Keratinocyte (primary cell): ENCODE measurements around the gene TMC1. TPM values are rescaled to one million over a fixed set of nuclear protein-coding genes. Genes with fewer than 3 reads are reported as not detected.

Source experiments
- DNase-seq: peaks from one replicate; pipeline ENCODE4 v3.0.0-alpha.2; 2011; ENCODE audit warnings: low read depth, missing footprints, low spot score
- FAIRE-seq: peaks from 2 replicates; lab custom pipeline; 2011; peaks lifted over from hg19 to GRCh38; lab: Jason Lieb, UNC
- H2AFZ ChIP-seq: 2 replicates; pipeline ENCODE4 v1.6.0; 2012; ENCODE audit warnings: low read length, control low read depth, inconsistent platforms; ENCODE audit not compliant: control insufficient read depth
- H3K27ac ChIP-seq: 2 replicates; pipeline ENCODE4 v1.5.1; 2011; ENCODE audit warnings: low read length; ENCODE audit not compliant: control insufficient read depth, insufficient read depth
- H3K27me3 ChIP-seq: 3 replicates; pipeline ENCODE4 v1.6.0; 2011; ENCODE audit warnings: low read length; ENCODE audit not compliant: control insufficient read depth, insufficient read depth; ENCODE audit errors: extremely low read depth
- H3K36me3 ChIP-seq, 2 experiments: 2 replicates in 1 of 2; 3 replicates in 1 of 2; pipeline ENCODE4 v1.5.1; 2011; ENCODE audit warnings: low read length in 2 of 2, mild to moderate bottlenecking in 1 of 2; ENCODE audit not compliant: control insufficient read depth in 2 of 2, insufficient read depth in 2 of 2; ENCODE audit errors: extremely low read depth in 1 of 2
- H3K4me1 ChIP-seq: 3 replicates; pipeline ENCODE4 v1.5.1; 2011; ENCODE audit warnings: low read length; ENCODE audit not compliant: control insufficient read depth, insufficient read depth; ENCODE audit errors: extremely low read depth
- H3K4me2 ChIP-seq: 3 replicates; pipeline ENCODE4 v1.6.0; 2011; ENCODE audit warnings: low read depth, low read length; ENCODE audit not compliant: control insufficient read depth, insufficient read depth; ENCODE audit errors: extremely low read depth
- H3K4me3 ChIP-seq, 3 experiments: fragments of 200-600 bp in 1 of 3; sonication (generic) in 1 of 3; 2 replicates in 2 of 3; 3 replicates in 1 of 3; pipeline ENCODE4 v1.5.1; 2011 to 2016; ENCODE audit warnings: low read length in 3 of 3, mild to moderate bottlenecking in 3 of 3, control low read depth in 2 of 3, inconsistent platforms in 1 of 3, low read depth in 1 of 3, mixed read lengths in 1 of 3, mixed run types in 1 of 3, moderate library complexity in 1 of 3; ENCODE audit not compliant: control insufficient read depth in 2 of 3, insufficient read depth in 2 of 3; ENCODE audit errors: extremely low read depth in 1 of 3
- H3K79me2 ChIP-seq: 2 replicates; pipeline ENCODE4 v1.6.0; 2012; ENCODE audit warnings: low read length; ENCODE audit not compliant: control insufficient read depth, insufficient read depth
- H3K9ac ChIP-seq: 3 replicates; pipeline ENCODE4 v1.6.0; 2011; ENCODE audit warnings: low read length; ENCODE audit not compliant: control insufficient read depth, insufficient read depth; ENCODE audit errors: extremely low read depth
- H3K9me1 ChIP-seq: 3 replicates; pipeline ENCODE4 v1.6.0; 2011; ENCODE audit warnings: low read length; ENCODE audit not compliant: control insufficient read depth, insufficient read depth; ENCODE audit errors: extremely low read depth
- H3K9me3 ChIP-seq: 2 replicates; pipeline ENCODE4 v1.5.1; 2012; ENCODE audit warnings: low read depth, low read length; ENCODE audit not compliant: control insufficient read depth
- H4K20me1 ChIP-seq: 3 replicates; pipeline ENCODE4 v1.6.0; 2011; ENCODE audit warnings: low read length; ENCODE audit not compliant: control insufficient read depth, insufficient read depth; ENCODE audit errors: extremely low read depth
- CTCF ChIP-seq, 3 experiments: IDR thresholded peaks in 1 of 3; conservative IDR thresholded peaks in 1 of 3; optimal IDR thresholded peaks in 1 of 3; 2 replicates in 2 of 3; 3 replicates in 1 of 3; pipeline versions ENCODE3 to v1.5.1; 2011; ENCODE audit warnings: low read length in 3 of 3, mild to moderate bottlenecking in 3 of 3, moderate library complexity in 2 of 3, control low read depth in 1 of 3, inconsistent platforms in 1 of 3; ENCODE audit not compliant: insufficient read depth in 2 of 3; ENCODE audit errors: extremely low read depth in 1 of 3
- EZH2 ChIP-seq: IDR thresholded peaks from one replicate; pipeline ENCODE4 v1.6.1; 2012; ENCODE audit warnings: inconsistent platforms, mild to moderate bottlenecking, low read length, moderate library complexity
- dilution Hi-C: fragments of 300-500 bp; cut with MboI; formaldehyde crosslinking; loops from one replicate; pipeline ENCODE4 v1.7.0; 2020; ENCODE audit warnings: low sequenced_read_pairs; ENCODE audit not compliant: extremely low pct_ligation_motif_present
- polyA plus RNA-seq, 5 experiments: library from polyadenylated mRNA; depleted of rRNA in 3 of 5; stranded (reverse) in 3 of 5; stranded (forward) in 1 of 5; unstranded in 1 of 5; fragments of >200 nt; gene quantifications; 1 replicate in 1 of 5; 2 replicates in 3 of 5; 3 replicates in 1 of 5; pipeline versions ENCODE4 v1.2.1 to v1.2.3, GENCODE V29; 2011 to 2012; ENCODE audit warnings: missing spikeins in 2 of 5, low read depth in 1 of 5, low replicate concordance in 1 of 5

The TMC1 gene
- polyA plus RNA-seq, 1 donor (not counting 4 experiments of a cell fraction or from before 2014, with no cell fraction given) = 0.05 TPM

- H4K20me1 ChIP-seq = no peaks in the 10 kb centered on the region
- DNase-seq = no peak
- no peak overlapping the region for H2AFZ ChIP-seq
- no peaks in the 10 kb centered on the region for H3K9me3 ChIP-seq
- no peak overlapping the region for H3K4me2 ChIP-seq
- H3K4me3 ChIP-seq = no peak overlapping the region
- FAIRE-seq = no peak
- H3K27me3 ChIP-seq = no peaks in the 10 kb centered on the region
- H3K36me3 ChIP-seq = no peaks in the 10 kb centered on the region
- H3K79me2 ChIP-seq = no peaks in the 10 kb centered on the region
- no peak overlapping the region for H3K27ac ChIP-seq
- H3K4me1 ChIP-seq = no peaks in the 10 kb centered on the region
- H3K9me1 ChIP-seq = no peaks in the 10 kb centered on the region
- H3K9ac ChIP-seq = no peak overlapping the region
- dilution Hi-C loops = no loop called here
- TF ChIP-seq EZH2 = no peak
- no peak for TF ChIP-seq CTCF (optimal IDR thresholded peaks at IDR 0.05 in 1 of 3, IDR thresholded peaks at IDR 0.05 in 1 of 3, conservative IDR thresholded peaks at IDR 0.05 in 1 of 3; ENCODE audit: extremely low read depth in 1 of 3, insufficient read depth in 2 of 3, low read length in 3 of 3)
These were observed 295.3 kb downstream of the TMC1 start for GRCh38 chr9:72816666-72817065.

GRCh38 chr9:72817413-72817812, 296.0 kb downstream of the TMC1 start:
- Histone ChIP-seq H3K4me2 (no peak overlapping the region), H3K4me3 (no peak overlapping the region), H3K4me1 (no peaks in the 10 kb centered on the region), H3K9me3 (no peaks in the 10 kb centered on the region), H3K27ac (no peak overlapping the region), H3K27me3 (no peaks in the 10 kb centered on the region), H3K9ac (no peak overlapping the region), H3K9me1 (no peaks in the 10 kb centered on the region), H3K36me3 (no peaks in the 10 kb centered on the region), H3K79me2 (no peaks in the 10 kb centered on the region), H4K20me1 (no peaks in the 10 kb centered on the region), H2AFZ (no peak overlapping the region)
- FAIRE-seq (no peak), DNase-seq (no peak)
- dilution Hi-C loops = no loop called here
- TF ChIP-seq CTCF (optimal IDR thresholded peaks at IDR 0.05 in 1 of 3, IDR thresholded peaks at IDR 0.05 in 1 of 3, conservative IDR thresholded peaks at IDR 0.05 in 1 of 3; ENCODE audit: extremely low read depth in 1 of 3, insufficient read depth in 2 of 3, low read length in 3 of 3) (no peak), EZH2 (no peak)
